Activated CD4-positive, alpha-beta T cell treated with anti-CD3 and anti-CD28 coated beads for 4 hours (primary cell): Measurements from ENCODE around the gene SSPN.

Experiments
- DNase-seq, 2 donors: peaks; one replicate each; pipeline ENCODE4 v3.0.0-alpha.2; 2020

SSPN gene

GRCh38 chr12:26287671-26288381, 92.5 kb downstream of the SSPN start:
- no peak for DNase-seq

GRCh38 chr12:26290565-26290964, 95.2 kb downstream of the SSPN start:
- no peak for DNase-seq

- no peak for DNase-seq
Measured at GRCh38 chr12:26292596-26292995, 97.2 kb downstream of the SSPN start.

GRCh38 chr12:26293612-26294011, 98.2 kb downstream of the SSPN start:
- DNase-seq, result no peak

- no peak for DNase-seq
Measured at GRCh38 chr12:26295001-26295400, 99.6 kb downstream of the SSPN start.

- DNase-seq, result no peak
Measured at GRCh38 chr12:26297396-26298070, 102.2 kb downstream of the SSPN start.

- DNase-seq, result no peak
Measured at GRCh38 chr12:26298785-26299621, 103.6 kb downstream of the SSPN start.

GRCh38 chr12:26299751-26300150, 104.4 kb downstream of the SSPN start:
- DNase-seq, result no peak
